ENCODE data around the gene TNFRSF4. TPM values are rescaled to one million over a fixed set of nuclear protein-coding genes. Genes with fewer than 3 reads are reported as not detected.

The TNFRSF4 gene
- total RNA-seq, 1 experiment from 2014 or later: 0.62 TPM

- ChIA-PET POLR2A (no interaction called here), CTCF (no interaction called here)
- intact Hi-C loops (cut with micrococcal nuclease; ENCODE audit: unreplicated experiment): no loop called here
- Histone ChIP-seq H3K9me3 (ENCODE audit: control insufficient read depth, insufficient read depth, low read depth, low read length) (no peaks in the 10 kb centered on the region), H3K27ac (ENCODE audit: low read length) (no peak overlapping the region), H3K4me3 (ENCODE audit: low read depth in 2 of 2, low read length in 2 of 2) (no peak overlapping the region), H3K27me3 (ENCODE audit: control insufficient read depth, insufficient read depth, low read length) (no peaks in the 10 kb centered on the region), H3K4me1 (ENCODE audit: control insufficient read depth, insufficient read depth, low read length) (0 out of 2 replicates have a peak, but pooled peaks cover 2% of the 10 kb centered on the region), H3K36me3 (ENCODE audit: control insufficient read depth, insufficient read depth, low read length) (no peaks in the 10 kb centered on the region)
- in situ Hi-C loops (cut with HindIII; ENCODE audit: low pct_unique_long_range_greater_than_20kb, low sequenced_read_pairs): no loop called here
- ATAC-seq (no peak), DNase-seq (ENCODE audit: low read depth, low spot score) (no peak)
- no TSS peak for BruUV-seq (replicated peaks)
- TF ChIP-seq, protein P1, sequence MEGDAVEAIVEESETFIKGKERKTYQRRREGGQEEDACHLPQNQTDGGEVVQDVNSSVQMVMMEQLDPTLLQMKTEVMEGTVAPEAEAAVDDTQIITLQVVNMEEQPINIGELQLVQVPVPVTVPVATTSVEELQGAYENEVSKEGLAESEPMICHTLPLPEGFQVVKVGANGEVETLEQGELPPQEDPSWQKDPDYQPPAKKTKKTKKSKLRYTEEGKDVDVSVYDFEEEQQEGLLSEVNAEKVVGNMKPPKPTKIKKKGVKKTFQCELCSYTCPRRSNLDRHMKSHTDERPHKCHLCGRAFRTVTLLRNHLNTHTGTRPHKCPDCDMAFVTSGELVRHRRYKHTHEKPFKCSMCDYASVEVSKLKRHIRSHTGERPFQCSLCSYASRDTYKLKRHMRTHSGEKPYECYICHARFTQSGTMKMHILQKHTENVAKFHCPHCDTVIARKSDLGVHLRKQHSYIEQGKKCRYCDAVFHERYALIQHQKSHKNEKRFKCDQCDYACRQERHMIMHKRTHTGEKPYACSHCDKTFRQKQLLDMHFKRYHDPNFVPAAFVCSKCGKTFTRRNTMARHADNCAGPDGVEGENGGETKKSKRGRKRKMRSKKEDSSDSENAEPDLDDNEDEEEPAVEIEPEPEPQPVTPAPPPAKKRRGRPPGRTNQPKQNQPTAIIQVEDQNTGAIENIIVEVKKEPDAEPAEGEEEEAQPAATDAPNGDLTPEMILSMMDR (IDR thresholded peaks at IDR 0.05): no peak
- TF ChIP-seq SIN3A (IDR thresholded peaks at IDR 0.05; ENCODE audit: borderline replicate concordance, insufficient read depth, low read depth, low read length) (no peak), TCF7L2 (IDR thresholded peaks at IDR 0.05; ENCODE audit: low read depth, low read length) (no peak), POLR2AphosphoS5 (IDR thresholded peaks at IDR 0.05; ENCODE audit: low read depth, low read length) (no peak), REST (IDR thresholded peaks at IDR 0.05; ENCODE audit: insufficient read depth in 1 of 2, low read depth in 2 of 2, low read length in 1 of 2) (no peak)
These were observed 41.7 kb upstream of the TNFRSF4 start for GRCh38 chr1:1255611-1256010.

DNA sequence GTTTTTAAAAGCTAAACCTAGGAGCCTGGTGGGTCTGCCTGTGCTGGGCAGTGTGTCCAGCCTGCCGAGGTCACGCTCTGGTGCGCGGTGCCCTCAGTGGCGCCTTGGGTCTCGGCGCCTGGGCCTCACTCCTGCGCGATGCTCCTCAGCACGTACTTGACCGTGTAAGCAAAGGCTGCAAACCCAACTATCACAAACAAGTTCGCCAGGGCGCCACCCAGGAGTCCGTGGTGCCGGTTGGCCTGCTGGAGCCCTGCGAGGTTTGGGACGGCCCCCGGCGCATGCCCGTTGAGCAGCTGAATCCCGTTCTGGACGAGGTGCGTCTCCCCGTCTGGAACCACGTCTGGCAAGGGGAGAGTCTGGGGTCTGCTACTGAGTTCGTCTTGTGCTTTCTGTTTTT lies 41.1 kb upstream of the TNFRSF4 start:
- intact Hi-C loops (cut with micrococcal nuclease; ENCODE audit: unreplicated experiment): no loop called here
- CTCF ChIA-PET: no interaction called here
- no peaks in the 10 kb centered on the region for H3K36me3 ChIP-seq (ENCODE audit: control insufficient read depth, insufficient read depth, low read length)
- TSS peak; percentile 64 for BruUV-seq (replicated peaks)
- H3K4me1 ChIP-seq (ENCODE audit: control insufficient read depth, insufficient read depth, low read length): 0 out of 2 replicates have a peak, but pooled peaks cover 4% of the 10 kb centered on the region
- no peak for TF ChIP-seq TCF7L2 (IDR thresholded peaks at IDR 0.05; ENCODE audit: low read depth, low read length)
- no peak for TF ChIP-seq REST (IDR thresholded peaks at IDR 0.05; ENCODE audit: insufficient read depth in 1 of 2, low read depth in 2 of 2, low read length in 1 of 2)
- no peak for TF ChIP-seq POLR2AphosphoS5 (IDR thresholded peaks at IDR 0.05; ENCODE audit: low read depth, low read length)
- no peak for TF ChIP-seq SIN3A (IDR thresholded peaks at IDR 0.05; ENCODE audit: borderline replicate concordance, insufficient read depth, low read depth, low read length)
- TF ChIP-seq, protein P1 (IDR thresholded peaks at IDR 0.05): no peak
- POLR2A ChIA-PET: no interaction called here
- DNase-seq (ENCODE audit: low read depth, low spot score): no peak
- ATAC-seq: no peak
- in situ Hi-C loops (cut with HindIII; ENCODE audit: low pct_unique_long_range_greater_than_20kb, low sequenced_read_pairs): no loop called here
- H3K4me3 ChIP-seq (ENCODE audit: low read depth in 2 of 2, low read length in 2 of 2): no peak overlapping the region
- H3K9me3 ChIP-seq (ENCODE audit: control insufficient read depth, insufficient read depth, low read depth, low read length): no peaks in the 10 kb centered on the region
- no peaks in the 10 kb centered on the region for H3K27me3 ChIP-seq (ENCODE audit: control insufficient read depth, insufficient read depth, low read length)
- H3K27ac ChIP-seq (ENCODE audit: low read length): no peak overlapping the region

All from Panc1 (cell line).